Activated T-cell treated with anti-CD3 and anti-CD28 coated beads for 48 hours (primary cell): ENCODE data around the gene KCNK17.

ENCODE experiments used
- DNase-seq: peaks from one replicate; pipeline ENCODE4 v3.0.0-alpha.2; 2020; ENCODE audit warnings: low read depth

The KCNK17 gene

DNA sequence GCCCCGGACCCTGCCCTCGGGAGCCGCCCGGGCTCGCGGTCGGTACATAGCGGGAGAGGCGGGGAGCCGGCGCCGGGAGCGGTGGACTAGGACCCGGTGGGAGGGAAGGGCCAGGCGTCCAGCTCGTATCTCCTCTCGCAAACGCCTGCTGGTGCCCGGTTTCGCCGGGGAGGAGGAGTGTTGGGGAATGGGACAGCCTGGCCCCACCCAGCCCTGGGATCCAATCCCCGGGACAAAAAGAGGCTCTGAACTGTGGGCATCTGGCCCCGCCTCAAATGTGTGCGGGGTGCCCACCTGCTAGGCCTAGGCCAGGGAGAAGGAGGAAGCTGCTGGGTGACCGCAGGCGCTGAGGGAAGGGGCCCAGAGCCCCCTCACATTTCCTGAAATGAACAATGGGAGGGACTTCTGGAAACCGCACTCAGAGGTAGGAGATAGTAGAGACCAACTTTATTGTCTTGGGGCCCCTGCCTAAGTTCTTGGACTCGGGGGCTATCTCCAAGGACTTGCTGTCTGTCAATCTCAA, at the start of gene KCNK17:
KCNK17 (minus strand) TSS at position 147 of the 523 bp plus-strand sequence; CDS start at position 48, 99 bp downstream.
- DNase-seq, result no peak

DNA sequence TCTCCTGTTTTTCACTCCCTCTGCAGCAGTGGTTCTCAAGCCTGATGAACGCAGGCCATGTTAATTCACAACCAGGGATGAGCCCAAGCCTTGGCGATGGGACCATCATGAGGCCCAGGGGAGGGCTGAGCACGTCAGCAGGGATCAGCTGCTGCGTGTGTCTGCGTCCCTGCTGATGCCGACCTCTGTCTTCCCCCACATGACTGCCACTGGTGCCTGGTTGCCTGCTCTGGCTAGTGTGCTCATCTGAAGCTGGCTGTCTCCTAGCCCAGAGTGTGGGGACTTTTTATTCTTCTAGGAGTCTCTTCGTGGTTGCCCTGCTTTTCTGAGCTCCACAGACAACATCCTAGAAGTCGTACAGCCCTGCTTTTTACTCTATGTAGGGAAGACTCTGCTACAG, 49.1 kb upstream of the KCNK17 start:
- DNase-seq, result no peak

- DNase-seq, result no peak
Observed at GRCh38 chr6:39362487-39362865, 48.3 kb upstream of the KCNK17 start.

GRCh38 chr6:39361657-39362486, 47.7 kb upstream of the KCNK17 start:
- DNase-seq, result peak; percentile 43

DNA sequence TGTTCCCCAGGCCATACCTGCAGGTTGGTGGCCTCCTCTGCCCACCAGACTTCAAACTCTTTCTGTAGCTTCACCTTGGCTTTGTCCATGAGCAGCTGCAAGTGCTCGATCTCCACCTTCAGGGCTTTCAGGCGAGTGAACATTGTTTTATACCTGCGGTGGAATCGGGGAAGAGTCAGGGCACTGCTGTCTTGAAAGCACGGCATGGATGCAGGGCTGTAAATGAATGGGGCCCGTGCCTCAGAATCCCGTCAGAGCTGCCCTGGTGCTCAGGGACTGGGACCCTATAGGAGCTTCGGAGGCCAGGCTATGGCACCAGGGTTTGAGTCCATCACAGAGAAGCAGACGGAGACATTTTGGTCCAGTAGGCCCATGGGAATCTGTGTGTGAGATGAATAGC, 46.2 kb upstream of the KCNK17 start:
- no peak for DNase-seq

DNA sequence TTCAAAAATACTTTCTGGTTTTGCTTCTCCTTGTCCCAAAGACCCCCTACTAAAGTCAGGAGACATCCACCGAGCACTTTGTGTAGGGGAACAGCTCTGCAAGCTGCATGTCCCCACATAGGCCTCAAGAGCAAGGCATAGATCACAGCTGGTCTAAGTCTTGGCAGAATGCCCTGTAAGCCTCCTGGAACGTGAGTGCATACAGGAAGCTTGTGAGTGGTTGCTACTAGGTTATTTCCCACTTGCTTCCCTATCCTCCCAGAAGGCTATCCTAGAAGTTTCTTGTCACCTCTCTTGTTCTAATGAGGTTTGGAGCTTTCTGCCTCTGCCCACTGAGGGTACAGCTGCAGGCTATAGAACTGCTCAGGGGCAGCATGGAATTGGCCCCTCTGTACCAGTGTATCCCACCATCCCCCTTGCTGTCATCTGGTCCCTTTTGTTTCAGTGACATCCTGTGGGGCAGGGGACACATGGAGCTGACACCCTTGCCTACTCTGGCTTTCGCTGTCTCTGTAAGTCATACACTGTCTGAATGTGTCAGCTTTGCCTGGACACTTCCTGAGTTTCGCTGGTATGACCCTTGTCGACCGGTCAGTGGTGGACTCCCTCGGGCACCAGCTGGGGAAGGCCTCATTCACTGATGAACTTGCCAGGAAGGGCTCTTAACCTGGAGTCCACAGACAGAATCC, 43.9 kb upstream of the KCNK17 start:
- no peak for DNase-seq

- DNase-seq, result no peak
Observed at GRCh38 chr6:39353698-39354315, 39.6 kb upstream of the KCNK17 start.

DNA sequence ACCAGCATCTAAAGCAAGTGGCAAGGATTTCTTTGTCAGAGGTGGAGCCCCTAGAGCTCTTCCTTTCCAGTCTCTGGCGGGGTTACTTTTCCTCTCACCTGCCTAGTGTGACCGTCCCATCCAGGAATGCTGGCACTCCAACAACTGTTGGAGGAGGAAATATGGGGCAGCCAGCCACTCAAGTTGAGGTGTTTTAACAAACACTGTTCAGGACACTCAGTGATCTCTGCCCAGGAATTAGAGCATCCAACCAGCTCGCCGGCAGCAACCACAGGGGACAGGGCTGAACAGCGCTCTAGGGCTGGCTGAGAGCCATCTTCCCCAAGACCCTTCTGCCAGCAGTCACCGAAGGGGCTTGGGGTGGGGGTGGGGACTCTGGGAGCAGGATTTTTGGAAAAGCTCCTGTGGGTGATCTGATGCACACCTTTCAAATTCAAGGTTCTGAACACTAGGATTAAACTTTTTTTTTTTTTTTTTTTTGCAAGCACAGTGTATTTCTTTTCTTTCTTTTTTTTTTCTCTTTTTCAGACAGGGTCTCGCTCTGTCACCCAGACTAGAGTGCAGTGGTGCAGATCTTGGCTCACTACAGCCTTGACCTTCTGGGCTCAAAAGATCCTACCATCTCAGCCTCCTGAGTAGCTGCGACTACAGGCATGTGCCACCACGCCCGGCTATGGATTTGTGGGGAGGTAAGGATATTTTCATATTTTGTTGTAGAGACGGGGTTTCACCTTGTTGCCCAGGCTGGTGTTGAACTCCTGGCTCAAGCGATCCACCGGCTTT, 36.7 kb upstream of the KCNK17 start:
- DNase-seq, result no peak

- DNase-seq, result no peak
Observed at GRCh38 chr6:39348740-39349139, 34.5 kb upstream of the KCNK17 start.

DNA sequence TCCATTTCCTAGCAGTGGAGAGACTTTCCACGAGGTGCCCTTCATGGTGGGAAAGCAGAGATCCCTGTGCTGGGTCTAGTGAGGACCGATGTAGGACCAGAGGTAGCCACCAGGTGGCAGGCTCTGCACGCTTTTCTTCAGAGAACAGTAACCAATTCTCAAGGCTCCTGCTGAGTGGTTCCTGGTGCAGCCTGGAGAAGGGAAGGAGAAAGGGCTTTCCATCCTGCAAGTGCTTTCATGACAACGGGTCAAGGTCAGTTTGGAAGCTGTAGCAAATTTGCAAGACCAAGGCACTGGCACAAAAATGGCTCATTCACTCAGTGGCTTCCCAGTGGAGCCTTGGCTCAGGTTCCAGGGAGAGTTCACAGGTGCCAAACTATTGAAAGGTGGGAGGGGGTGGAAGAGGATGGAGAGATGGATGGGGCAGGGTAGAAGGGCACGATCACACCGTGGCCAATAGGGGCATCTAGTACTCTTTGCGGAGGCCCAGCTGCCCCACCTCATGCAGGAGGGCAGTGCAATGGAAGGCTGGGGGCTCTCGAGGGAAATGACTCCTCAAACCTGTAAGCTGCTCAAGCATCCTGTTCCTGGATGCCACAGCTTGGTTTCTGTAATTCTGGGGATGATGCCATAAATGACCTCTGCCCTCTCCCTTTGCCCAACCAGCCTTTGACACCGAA, 33.8 kb upstream of the KCNK17 start:
- peak; percentile 46 for DNase-seq

DNA sequence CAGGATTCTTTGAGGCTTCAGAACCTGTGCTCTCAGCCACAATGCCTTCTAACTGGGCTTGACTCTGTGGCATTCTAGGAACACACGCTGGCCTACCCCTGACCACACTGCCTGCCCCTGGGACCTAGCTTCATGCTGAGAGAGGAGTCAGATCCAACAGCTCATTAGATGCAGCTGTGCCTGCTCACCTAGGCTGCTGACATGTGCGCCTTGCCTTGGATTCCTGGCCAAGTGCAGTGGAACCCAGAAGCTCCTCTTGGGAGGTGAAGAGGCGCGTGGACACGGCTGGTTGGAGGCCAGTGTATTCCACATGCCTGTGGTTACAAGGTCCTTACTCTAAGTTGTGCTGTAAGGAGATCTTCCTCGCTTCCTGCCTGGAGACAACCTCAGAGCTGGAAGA, 33.0 kb upstream of the KCNK17 start:
- DNase-seq, result no peak

DNA sequence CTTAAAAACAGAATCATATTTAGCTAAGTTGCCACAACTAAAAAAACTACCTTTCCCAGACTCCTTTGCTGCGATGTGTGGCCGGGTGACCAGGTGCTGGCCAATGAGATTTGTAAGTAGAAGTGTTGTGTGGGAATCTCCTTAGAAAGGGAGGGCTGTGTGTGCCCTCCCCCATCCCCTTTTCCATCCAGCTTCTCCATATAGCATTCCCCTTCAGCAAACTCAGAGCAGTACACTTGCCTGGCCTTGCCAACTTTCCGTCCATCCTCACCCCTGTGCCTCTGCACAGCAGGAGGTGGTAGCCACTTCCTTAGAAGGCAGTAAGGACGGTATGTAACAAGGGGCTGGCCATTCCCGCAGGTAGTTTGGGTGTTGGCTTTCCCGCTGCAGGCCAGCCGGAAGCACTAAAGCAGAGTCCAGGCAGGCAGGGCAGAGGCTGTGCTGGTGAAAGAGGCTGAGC, 30.6 kb upstream of the KCNK17 start:
- DNase-seq, result no peak

GRCh38 chr6:39343396-39343870, 29.2 kb upstream of the KCNK17 start:
- no peak for DNase-seq

GRCh38 chr6:39342692-39343395, 28.6 kb upstream of the KCNK17 start:
- no peak for DNase-seq

DNA sequence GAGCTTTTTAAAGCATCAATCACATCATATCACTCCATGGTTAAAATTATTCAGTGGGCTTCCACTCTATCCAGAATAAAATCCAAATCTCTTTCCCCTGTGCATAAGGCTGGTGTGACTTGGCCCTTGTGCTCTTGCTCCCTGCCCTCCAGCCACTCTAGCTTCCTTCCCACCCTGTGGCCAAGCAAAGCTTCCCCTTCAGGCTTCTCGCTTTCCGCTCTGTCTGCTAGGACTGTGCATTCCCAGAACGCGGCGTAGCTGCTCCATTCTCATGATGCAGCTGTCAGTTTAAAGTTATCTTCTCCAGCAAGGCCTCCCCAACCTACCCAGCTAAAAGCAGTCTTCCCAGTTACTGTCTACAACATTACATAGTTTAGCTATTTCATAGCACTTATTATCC, 27.7 kb upstream of the KCNK17 start:
- no peak for DNase-seq

DNA sequence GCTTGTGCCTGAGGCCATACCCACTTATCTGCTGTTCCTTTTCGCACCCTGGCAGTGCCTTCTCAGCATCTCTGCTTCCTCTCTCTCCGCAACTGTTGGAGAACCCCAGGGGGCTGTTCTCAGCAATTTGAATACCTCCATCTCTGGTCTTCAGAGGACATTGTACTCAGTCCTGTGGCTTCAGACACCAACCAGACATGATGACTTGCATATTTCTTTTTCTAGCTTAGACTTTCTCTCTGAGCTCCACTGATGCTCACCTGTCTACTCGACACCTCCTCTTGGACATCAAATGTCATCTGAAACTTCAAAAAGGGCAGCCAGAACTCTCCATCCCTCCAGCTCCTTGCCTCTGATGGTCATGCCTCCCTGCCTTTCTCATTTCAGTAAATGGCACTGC, 27.1 kb upstream of the KCNK17 start:
- no peak for DNase-seq

DNA sequence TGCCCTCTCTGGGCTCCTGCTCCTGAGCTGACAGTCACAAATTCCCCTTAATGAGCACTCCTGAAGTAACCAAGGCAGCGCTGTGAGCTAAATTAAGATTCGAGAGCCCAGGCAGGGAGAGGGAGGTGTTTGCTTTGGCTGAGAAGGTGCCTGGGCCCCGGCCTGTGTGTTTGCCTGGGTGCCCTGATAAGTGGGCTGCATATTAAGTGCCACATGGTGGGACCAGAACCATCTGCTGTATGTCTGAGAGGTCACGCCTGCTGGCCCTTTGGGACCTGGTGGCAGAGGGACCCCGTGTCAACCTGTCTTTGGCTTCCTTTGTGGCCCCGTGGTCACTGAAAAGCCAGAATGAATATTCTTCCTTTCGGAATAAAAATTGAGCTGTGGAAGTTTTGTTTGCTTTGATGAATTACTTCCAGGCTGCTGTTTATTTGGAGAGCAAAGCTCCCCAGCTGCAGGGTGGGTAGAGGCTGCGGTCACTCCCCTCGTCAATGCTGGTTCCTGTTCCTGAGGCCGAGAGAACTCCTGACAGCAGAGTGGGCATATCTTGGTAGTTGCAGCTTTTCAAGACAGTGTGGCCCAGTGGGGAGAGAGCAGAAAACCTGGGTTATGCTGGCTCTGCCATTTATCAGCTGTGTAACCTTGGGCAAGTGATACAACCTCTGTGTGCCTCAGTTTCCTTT, 25.8 kb upstream of the KCNK17 start:
- no peak for DNase-seq

- DNase-seq, result no peak
Observed at GRCh38 chr6:39339096-39339867, 25.1 kb upstream of the KCNK17 start.

DNA sequence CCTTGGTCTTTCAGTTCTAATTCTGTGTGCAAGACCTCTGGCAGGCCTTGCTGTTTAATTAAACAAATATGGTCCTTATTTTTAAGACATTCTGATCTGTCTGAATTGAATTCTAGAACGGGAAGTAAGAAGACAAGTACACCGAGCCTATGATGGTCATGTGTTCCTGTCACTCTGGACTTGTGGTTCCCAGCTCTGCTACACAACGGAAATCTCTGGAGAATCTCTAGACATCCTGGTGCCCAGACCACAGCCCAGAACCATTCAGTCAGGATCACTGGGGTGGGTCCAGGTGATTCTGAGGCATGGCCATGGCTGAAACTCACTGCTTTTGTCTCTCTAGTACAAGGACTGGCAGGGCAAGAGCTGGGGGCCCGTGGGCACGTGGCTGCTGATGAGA, 24.2 kb upstream of the KCNK17 start:
- no peak for DNase-seq
